RWPE2 (cell line): ENCODE results near the gene TMEM243.

Source experiments
- ATAC-seq: fragments of 200-7000 bp; cut with Tn5 transposase; 3 replicates; pipeline ENCODE4 v1.9.1; 2021; ENCODE audit warnings: low read depth
- DNase-seq: peaks from one replicate; pipeline ENCODE4 v3.0.0-alpha.2; 2020; ENCODE audit warnings: low spot score
- H3K27ac ChIP-seq: fragments of 450-650 bp; 2 replicates; pipeline ENCODE4 v1.5.1; 2017; ENCODE audit warnings: mild to moderate bottlenecking; ENCODE audit not compliant: poor library complexity, severe bottlenecking
- H3K27me3 ChIP-seq: fragments of 250-450 bp; sonication (Bioruptor Pico); 2 replicates; pipeline ENCODE4 v1.5.1; 2021; ENCODE audit warnings: mild to moderate bottlenecking, moderate library complexity; ENCODE audit not compliant: insufficient read depth, poor library complexity, severe bottlenecking
- H3K36me3 ChIP-seq: fragments of 250-450 bp; sonication (Bioruptor Pico); 2 replicates; pipeline ENCODE4 v1.5.1; 2020; ENCODE audit warnings: low read depth, mild to moderate bottlenecking, moderate library complexity
- H3K4me1 ChIP-seq: fragments of 250-450 bp; sonication (Bioruptor Pico); 2 replicates; pipeline ENCODE4 v1.5.1; 2021; ENCODE audit warnings: mild to moderate bottlenecking, moderate library complexity; ENCODE audit not compliant: insufficient read depth, poor library complexity, severe bottlenecking
- H3K4me3 ChIP-seq: fragments of 250-450 bp; sonication (Bioruptor Pico); 2 replicates; pipeline ENCODE4 v1.5.1; 2021; ENCODE audit warnings: mild to moderate bottlenecking, moderate library complexity; ENCODE audit not compliant: severe bottlenecking
- H3K9me3 ChIP-seq: fragments of 250-450 bp; sonication (Bioruptor Pico); 2 replicates; pipeline ENCODE4 v1.5.1; 2021; ENCODE audit warnings: mild to moderate bottlenecking, moderate library complexity; ENCODE audit not compliant: severe bottlenecking
- CTCF ChIP-seq: fragments of 450-650 bp; IDR thresholded peaks from one replicate; pipeline ENCODE4 v1.5.1; 2017; ENCODE audit warnings: mild to moderate bottlenecking, moderate library complexity; ENCODE audit not compliant: poor library complexity, severe bottlenecking

The TMEM243 gene

GRCh38 chr7:87151729-87152111 is 67.8 kb downstream of the TMEM243 start:
- Histone ChIP-seq H3K36me3 (peaks cover 30% of the 10 kb centered on the region), H3K27ac (peak overlapping the region; percentile 95), H3K4me1 (peaks cover 30% of the 10 kb centered on the region), H3K9me3 (no peaks in the 10 kb centered on the region), H3K4me3 (peak overlapping the region; percentile 57), H3K27me3 (no peaks in the 10 kb centered on the region)
- DNase-seq (no peak), ATAC-seq (peak; percentile 44)
- TF ChIP-seq CTCF, result no peak

DNA sequence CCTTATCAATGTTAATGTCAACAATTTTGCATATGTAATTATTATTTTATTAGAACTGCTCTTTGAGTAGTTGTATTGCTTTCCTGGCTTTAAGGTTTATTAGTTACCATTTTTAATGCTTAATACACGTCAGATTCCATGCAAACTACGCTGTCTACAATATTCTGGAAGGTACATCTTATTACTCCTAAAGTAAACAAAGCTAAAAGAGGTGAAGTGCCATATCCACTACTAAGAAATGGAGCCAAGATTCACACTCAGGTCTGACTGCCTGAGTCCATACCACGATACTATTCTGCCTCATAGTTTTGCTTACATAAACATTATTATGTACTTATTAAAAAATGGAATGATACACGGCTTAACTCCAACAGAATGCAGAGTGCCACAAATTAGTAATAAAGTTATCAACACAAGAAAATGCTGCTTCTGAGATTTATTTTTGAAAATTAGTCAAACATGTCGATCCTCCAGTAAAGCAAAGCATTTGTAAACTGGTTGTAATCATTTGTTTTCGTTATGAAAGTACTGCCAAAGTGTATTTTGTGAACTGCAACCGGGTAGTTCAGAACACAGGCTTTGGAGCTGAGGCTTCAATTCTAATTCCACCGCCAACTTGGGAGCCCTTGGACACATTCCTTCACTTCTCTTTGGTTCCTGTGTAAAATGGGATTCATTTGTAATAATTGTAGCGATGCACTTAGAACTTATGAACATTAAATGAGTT is 68.4 kb downstream of the TMEM243 start:
- Histone ChIP-seq H3K27ac (peak overlapping the region; percentile 95), H3K36me3 (peaks cover 25% of the 10 kb centered on the region), H3K4me3 (peak overlapping the region; percentile 57), H3K27me3 (no peaks in the 10 kb centered on the region), H3K4me1 (peaks cover 25% of the 10 kb centered on the region), H3K9me3 (no peaks in the 10 kb centered on the region)
- TF ChIP-seq CTCF, result no peak
- ATAC-seq, result no peak
- no peak for DNase-seq

GRCh38 chr7:87148332-87148955 is 71.1 kb downstream of the TMEM243 start:
- TF ChIP-seq CTCF, result peak; percentile 88
- no peaks in the 10 kb centered on the region for H3K27me3 ChIP-seq
- H3K9me3 ChIP-seq, result no peaks in the 10 kb centered on the region
- ATAC-seq, result no peak
- H3K27ac ChIP-seq, result no peak overlapping the region
- peaks cover 2% of the 10 kb centered on the region for H3K4me1 ChIP-seq
- peaks cover under 1% of the 10 kb centered on the region; the same call in 1 of the 2 replicates for H3K36me3 ChIP-seq
- DNase-seq, result no peak
- no peak overlapping the region for H3K4me3 ChIP-seq

DNA sequence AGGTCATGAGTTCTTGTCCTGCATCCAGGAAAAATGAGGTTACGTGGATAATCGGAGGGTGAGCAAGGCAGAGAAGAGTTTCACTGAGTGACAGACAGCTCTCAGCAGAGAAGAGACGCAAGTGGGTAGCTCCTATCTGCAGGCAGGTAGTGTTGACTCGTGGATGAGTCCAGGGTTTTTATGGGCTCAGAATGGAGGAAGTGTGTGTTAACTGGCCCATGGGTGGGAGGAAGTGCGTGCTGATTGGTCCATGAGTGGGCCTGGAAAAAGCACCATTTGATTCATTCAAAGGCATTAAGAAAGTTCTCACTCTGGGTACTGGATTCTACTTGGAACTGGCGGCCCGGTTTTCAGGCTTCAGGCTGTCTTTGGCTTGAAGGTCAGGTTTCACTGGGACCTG is 72.0 kb downstream of the TMEM243 start:
- H3K27me3 ChIP-seq, result no peaks in the 10 kb centered on the region
- TF ChIP-seq CTCF, result no peak
- peaks cover 2% of the 10 kb centered on the region for H3K4me1 ChIP-seq
- H3K36me3 ChIP-seq, result no peaks in the 10 kb centered on the region
- H3K4me3 ChIP-seq, result no peak overlapping the region
- no peak for ATAC-seq
- DNase-seq, result no peak
- no peaks in the 10 kb centered on the region for H3K9me3 ChIP-seq
- no peak overlapping the region for H3K27ac ChIP-seq
